8988T (cell line): ENCODE measurements around the gene CCL2.

Experiments used
- DNase-seq: peaks from one replicate; pipeline ENCODE4 v3.0.0; 2011

Gene CCL2

GRCh38 chr17:34242587-34243363 is 12.3 kb upstream of the CCL2 start:
- no peak for DNase-seq

GRCh38 chr17:34243364-34244320 is 11.4 kb upstream of the CCL2 start:
- no peak for DNase-seq

GRCh38 chr17:34245351-34245905 is 9.7 kb upstream of the CCL2 start:
- no peak for DNase-seq

- no peak for DNase-seq
These were observed 8.6 kb upstream of the CCL2 start for GRCh38 chr17:34246446-34246845.

- no peak for DNase-seq
These were observed 8.2 kb upstream of the CCL2 start for GRCh38 chr17:34246881-34247280.

GRCh38 chr17:34248511-34249024 is 6.5 kb upstream of the CCL2 start:
- no peak for DNase-seq

- no peak for DNase-seq
These were observed 6.0 kb upstream of the CCL2 start for GRCh38 chr17:34249061-34249460.

- no peak for DNase-seq
These were observed 5.6 kb upstream of the CCL2 start for GRCh38 chr17:34249478-34249877.

- no peak for DNase-seq
These were observed 3.9 kb upstream of the CCL2 start for GRCh38 chr17:34251186-34251585.

GRCh38 chr17:34252095-34252443 is 3.0 kb upstream of the CCL2 start:
- no peak for DNase-seq

GRCh38 chr17:34252444-34253138 is 2.5 kb upstream of the CCL2 start:
- DNase-seq, result no peak

GRCh38 chr17:34253139-34253525 is 2.0 kb upstream of the CCL2 start:
- no peak for DNase-seq

GRCh38 chr17:34254146-34254545 is 939 bp upstream of the CCL2 start:
- DNase-seq, result no peak

- no peak for DNase-seq
These were observed 272 bp downstream of the CCL2 start for GRCh38 chr17:34255381-34255732.

GRCh38 chr17:34255841-34256240 is 756 bp downstream of the CCL2 start:
- DNase-seq, result no peak

GRCh38 chr17:34257299-34257985 is 2.4 kb downstream of the CCL2 start:
- DNase-seq, result no peak

- no peak for DNase-seq
These were observed 2.9 kb downstream of the CCL2 start for GRCh38 chr17:34257986-34258326.

- DNase-seq, result no peak
These were observed 4.1 kb downstream of the CCL2 start for GRCh38 chr17:34259146-34259545.

- DNase-seq, result no peak
These were observed 5.8 kb downstream of the CCL2 start for GRCh38 chr17:34260861-34261260.

- no peak for DNase-seq
These were observed 6.7 kb downstream of the CCL2 start for GRCh38 chr17:34261568-34262337.

GRCh38 chr17:34265711-34266110 is 10.6 kb downstream of the CCL2 start:
- no peak for DNase-seq

- no peak for DNase-seq
These were observed 14.9 kb downstream of the CCL2 start, which contains the start of gene CCL7 for GRCh38 chr17:34269969-34270368. TSS of gene CCL7 (plus strand) at chr17:34270221. CDS start at chr17:34270291, 70 bp downstream.
